NT2/D1 (cell line): Measurements from ENCODE around the gene REP15.

Source experiments
- SUZ12 ChIP-seq: IDR thresholded peaks from 2 replicates; pipeline ENCODE4 v1.6.1; 2011; ENCODE audit not compliant: insufficient read length, insufficient read depth; ENCODE audit errors: extremely low read depth
- YY1 ChIP-seq: IDR thresholded peaks from 2 replicates; pipeline ENCODE4 v1.6.1; 2011; ENCODE audit not compliant: insufficient read length, insufficient read depth
- ZNF274 ChIP-seq: IDR thresholded peaks from 2 replicates; pipeline ENCODE4 v1.6.1; 2011; ENCODE audit warnings: mild to moderate bottlenecking, low read depth, low read length

- TF ChIP-seq YY1, result no peak
- TF ChIP-seq ZNF274, result no peak
- TF ChIP-seq SUZ12, result no peak
These were observed 47.4 kb downstream of the REP15 start for GRCh38 chr12:27743601-27744000.
